ENCODE data around the gene SETD9. TPM values are rescaled to one million over a fixed set of nuclear protein-coding genes. Genes with fewer than 3 reads are reported as not detected.
A peak's percentile ranks its signal among the peaks of the same experiment; 100 is the strongest.

SETD9 gene
- polyA plus RNA-seq = 10 to 100 TPM in 1 of 3 donors, 1 to 10 TPM in 2; 6.3 to 10.2 (median 9.5) TPM

DNA sequence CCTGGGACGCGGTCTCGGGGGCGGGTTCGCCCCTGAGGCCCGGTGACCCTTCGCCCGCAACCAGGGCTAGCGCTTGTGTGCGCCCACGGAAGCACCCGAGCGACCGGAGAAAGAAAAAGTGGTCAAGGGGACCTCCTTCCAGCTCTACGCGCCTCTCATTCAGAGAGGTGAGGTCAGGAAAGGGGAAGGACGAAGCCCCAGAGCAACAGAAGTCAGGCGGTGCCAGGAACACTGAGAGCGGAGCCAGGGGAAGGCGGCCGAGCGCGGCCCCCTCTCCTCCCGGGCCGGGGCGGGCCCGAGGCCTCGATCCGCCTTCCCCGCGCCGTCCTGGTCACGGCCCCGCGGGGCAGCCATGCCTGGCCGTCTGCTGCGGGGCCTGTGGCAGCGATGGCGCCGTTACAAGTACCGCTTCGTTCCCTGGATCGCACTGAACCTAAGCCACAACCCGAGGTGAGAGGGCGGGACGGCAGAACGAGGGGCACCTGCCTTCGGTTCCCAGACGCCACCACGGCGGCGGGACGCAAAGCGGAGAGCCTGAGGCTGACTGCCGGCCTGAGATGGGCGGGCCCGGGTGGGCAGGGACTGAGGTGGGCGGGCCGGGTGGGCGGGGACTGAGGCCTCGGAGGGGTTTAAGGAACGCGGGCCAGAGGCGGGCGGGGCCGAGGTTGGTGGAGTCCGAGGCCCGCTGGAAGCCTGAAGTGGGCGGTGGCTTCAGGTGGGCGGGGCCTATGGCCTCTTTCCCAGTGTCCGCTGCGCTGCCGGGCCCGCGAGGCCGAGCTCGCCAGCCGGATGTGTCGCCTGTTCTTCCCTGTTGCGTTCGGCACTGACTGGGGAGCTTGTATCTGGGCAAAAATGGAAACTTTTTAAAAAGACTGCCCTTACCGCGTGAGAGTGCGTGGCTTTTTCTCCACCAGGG, at the start of gene SETD9:
SETD9 (plus strand) TSS at position 303 of the 916 bp plus-strand sequence; CDS start at position 353, 50 bp downstream.
- H3K27ac ChIP-seq (ENCODE audit: low read depth, low read length) = peak within 1 kb of the TSS; percentile 21
- WGBS, 3 donors = 0 to 1% (median 1%) methylated on average over 73 to 84 of the region's 84 CpGs

DNA sequence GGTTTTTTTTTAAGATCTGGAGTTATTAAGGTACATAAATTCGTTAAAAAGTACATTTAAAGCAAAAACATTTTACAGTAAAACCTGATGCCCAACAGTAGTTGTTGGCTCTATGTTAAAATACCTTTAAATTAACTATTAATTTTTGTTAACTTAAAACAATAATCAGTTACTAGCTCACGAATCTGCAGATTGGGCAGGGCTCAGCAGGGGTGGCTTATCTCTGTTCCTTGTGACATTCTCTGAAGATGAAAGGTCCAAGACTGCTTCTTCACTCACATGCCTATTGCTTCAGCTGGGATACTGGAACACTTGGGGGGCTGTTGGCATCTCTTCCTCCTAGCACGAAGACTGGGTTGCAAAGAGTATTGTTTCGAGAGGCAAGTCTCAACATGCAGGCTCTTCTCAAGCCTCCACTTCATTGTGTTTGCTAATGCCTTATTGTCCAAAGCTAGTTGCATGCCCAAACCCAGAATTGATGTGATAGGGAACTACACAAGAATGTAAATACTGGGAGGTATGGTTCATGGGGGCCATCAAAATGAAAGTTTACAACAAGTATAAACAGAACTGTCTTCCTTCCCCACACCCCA, 47.4 kb upstream of the SETD9 start:
- whole genome bisulfite sequencing, 3 donors = 84 to 97% (median 95%) methylated on average over 4 of the region's 4 CpGs
- H3K27ac ChIP-seq (ENCODE audit: low read depth, low read length) = no peak overlapping the region

DNA sequence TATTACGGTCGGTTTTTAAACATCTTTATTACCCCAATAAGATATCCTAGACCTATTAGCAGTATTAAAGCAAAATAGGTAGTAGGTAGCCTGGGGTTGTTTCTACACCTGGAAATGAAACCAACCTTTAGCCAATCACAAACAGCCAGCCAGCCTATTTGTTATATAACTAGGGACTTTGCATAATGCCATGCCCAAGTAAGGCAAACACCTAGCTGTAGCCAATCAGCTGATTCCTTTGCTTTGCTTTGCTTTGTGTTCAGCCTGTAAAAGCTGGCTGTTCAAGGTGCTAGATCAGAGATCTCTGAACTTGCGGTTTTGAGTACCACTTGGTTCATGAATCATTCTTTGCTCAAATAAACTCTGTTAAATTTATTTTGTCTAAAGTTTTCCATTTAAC, 46.5 kb upstream of the SETD9 start:
- 84 to 98% (median 96%) methylated on average over 3 of the region's 3 CpGs for WGBS, 3 donors
- H3K27ac ChIP-seq (ENCODE audit: low read depth, low read length) = no peak overlapping the region

GRCh38 chr5:56871777-56872176, 37.6 kb upstream of the SETD9 start:
- WGBS, 3 donors = 55 to 89% (median 70%) methylated on average over 2 of the region's 2 CpGs
- no peak overlapping the region for H3K27ac ChIP-seq (ENCODE audit: low read depth, low read length)

- no peak overlapping the region for H3K27ac ChIP-seq (ENCODE audit: low read depth, low read length)
- 44 to 72% (median 55%) methylated on average over 3 of the region's 3 CpGs for WGBS, 3 donors
Measured at GRCh38 chr5:56873056-56873455, 36.3 kb upstream of the SETD9 start.

DNA sequence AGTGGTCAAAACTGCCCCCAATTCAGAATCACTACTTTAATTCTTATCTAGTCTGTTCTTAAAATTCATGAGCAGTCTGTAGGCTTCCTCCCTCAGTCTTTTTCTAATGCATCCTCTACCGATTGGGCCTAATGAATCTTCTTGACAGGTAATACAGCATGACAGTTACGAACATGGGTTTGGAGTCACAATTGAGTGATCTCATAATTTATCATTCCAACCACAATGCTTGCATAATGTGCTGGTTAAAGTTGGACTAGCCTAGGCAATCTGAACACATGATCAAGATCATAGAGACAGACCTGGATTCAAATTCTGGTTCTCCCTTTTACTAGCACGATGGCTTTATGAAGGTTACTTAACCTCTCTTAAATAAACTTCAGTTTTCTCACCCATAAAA, 33.1 kb upstream of the SETD9 start:
- no peak overlapping the region for H3K27ac ChIP-seq (ENCODE audit: low read depth, low read length)
- WGBS, 3 donors = 60 to 74% (median 68%) methylated on average over 3 of the region's 3 CpGs

DNA sequence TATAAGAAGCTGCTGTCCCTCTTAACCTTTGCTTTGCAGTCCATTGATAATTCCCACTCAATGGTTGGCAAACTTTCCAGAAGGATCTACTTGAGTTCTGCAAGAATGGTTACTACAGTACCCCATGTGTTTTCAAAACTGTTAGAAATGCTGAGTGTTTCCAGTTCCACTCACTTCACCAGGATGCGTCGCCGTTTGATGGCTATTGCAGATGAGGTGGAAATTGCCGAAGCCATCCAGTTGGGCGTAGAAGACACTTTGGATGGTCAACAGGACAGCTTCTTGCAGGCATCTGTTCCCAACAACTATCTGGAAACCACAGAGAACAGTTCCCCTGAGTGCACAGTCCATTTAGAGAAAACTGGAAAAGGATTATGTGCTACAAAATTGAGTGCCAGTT, 27.8 kb upstream of the SETD9 start:
- H3K27ac ChIP-seq (ENCODE audit: low read depth, low read length) = no peak overlapping the region
- WGBS, 3 donors = 97 to 98% (median 98%) methylated on average over 5 of the region's 5 CpGs

DNA sequence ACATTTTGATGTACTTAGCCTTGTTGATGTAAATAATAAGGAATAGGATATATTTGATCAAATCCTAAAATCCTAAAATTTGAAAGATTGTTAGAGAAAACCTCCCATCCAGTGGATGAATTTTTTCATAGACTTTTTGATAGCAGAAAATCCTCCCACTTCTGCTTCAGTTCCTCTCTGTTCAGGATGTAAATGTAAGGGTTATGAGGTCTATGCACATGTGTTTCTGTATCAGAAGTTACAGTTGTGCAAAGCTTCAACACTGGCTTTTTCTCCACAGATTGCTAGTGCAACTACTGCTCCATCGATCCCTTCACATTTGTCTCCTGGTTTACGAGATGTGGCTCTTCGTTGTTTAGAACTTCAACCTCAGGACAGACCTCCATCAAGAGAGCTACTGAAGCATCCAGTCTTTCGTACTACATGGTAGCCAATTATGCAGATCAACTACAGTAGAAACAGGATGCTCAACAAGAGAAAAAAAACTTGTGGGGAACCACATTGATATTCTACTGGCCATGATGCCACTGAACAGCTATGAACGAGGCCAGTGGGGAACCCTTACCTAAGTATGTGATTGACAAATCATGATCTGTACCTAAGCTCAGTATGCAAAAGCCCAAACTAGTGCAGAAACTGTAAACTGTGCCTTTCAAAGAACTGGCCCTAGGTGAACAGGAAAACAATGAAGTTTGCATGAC, 16.0 kb upstream of the SETD9 start:
- H3K27ac ChIP-seq (ENCODE audit: low read depth, low read length) = no peak overlapping the region
- WGBS, 3 donors = 86 to 91% (median 87%) methylated on average over 5 of the region's 5 CpGs

GRCh38 chr5:56896763-56897162, 12.6 kb upstream of the SETD9 start:
- WGBS, 3 donors = 95 to 98% (median 97%) methylated on average over 4 of the region's 4 CpGs
- no peak overlapping the region for H3K27ac ChIP-seq (ENCODE audit: low read depth, low read length)

DNA sequence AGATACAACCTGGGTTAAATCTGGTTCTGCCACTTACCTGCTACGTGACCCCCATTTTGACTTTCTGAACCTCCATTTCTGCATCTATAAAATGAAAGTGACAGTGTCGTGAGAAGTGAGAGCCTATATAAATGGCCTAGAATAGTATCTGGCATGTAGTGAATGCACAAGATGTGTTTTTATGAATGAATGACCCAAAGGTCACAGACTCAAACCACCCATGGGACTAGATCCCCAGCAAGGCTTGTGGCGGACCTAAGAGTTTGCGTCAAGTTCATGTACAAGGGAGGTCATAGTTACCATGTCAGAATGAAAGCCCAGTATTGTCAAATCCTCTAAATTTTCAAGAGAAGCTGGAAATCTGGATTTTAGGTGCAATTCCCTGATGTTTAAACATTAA, 11.2 kb upstream of the SETD9 start:
- WGBS, 3 donors = 75 to 87% (median 87%) methylated on average over 4 of the region's 4 CpGs
- H3K27ac ChIP-seq (ENCODE audit: low read depth, low read length) = no peak overlapping the region

- WGBS, 3 donors = 46 to 64% (median 52%) methylated on average over 4 of the region's 4 CpGs
- no peak overlapping the region for H3K27ac ChIP-seq (ENCODE audit: low read depth, low read length)
Measured at GRCh38 chr5:56900395-56900794, 9.0 kb upstream of the SETD9 start.

GRCh38 chr5:56900858-56901578, 8.4 kb upstream of the SETD9 start:
- H3K27ac ChIP-seq (ENCODE audit: low read depth, low read length) = no peak overlapping the region
- WGBS, 3 donors = 32 to 38% (median 36%) methylated on average over 3 of the region's 3 CpGs

DNA sequence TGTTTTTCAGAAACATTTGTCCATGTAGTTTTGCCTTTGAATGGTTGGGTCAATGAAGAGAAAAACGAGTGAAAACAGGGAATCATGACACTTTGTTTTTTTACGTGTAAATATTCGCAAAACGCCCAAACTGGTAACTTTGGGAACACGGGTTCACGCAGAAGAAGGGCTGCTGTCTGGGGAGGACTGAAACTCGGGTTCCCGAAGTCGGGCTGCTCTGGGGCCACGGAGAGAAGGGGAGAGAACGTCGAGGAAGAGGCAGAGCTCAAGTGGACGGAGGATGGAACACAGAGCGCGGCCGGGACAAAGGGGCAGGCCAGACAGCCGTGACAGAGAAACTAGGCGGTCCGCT, 478 bp upstream of the SETD9 start:
- no peak overlapping the region for H3K27ac ChIP-seq (ENCODE audit: low read depth, low read length)
- 0 to 1% (median 1%) methylated on average over 19 of the region's 19 CpGs for WGBS, 3 donors

- H3K27ac ChIP-seq (ENCODE audit: low read depth, low read length) = peak overlapping the region; percentile 21
- WGBS, 3 donors = 1% methylated on average over 29 of the region's 29 CpGs
Measured at GRCh38 chr5:56910210-56910965, 992 bp downstream of the SETD9 start.

DNA sequence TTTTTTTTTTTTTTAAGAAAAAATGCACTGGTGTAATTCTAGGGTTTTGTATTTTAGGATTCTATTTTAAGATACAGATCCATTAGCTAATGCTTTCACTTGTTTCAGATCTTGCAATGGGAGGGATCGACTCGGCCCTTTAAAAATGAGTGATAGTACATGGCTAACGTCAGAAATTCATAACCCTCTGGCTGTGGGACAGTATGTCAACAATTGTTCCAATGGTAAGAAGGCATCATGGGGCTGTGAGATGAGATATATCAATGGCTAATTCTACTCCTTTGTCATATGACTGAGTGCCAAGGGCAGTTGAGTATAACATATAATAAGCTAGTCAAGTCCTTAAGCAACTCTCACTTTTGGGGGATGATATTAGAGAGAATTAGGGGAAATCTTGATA, 4.4 kb downstream of the SETD9 start:
- H3K27ac ChIP-seq (ENCODE audit: low read depth, low read length) = no peak overlapping the region
- WGBS, 3 donors = 92 to 97% (median 94%) methylated on average over 3 of the region's 3 CpGs

GRCh38 chr5:56914678-56915077, 5.3 kb downstream of the SETD9 start:
- 80 to 96% (median 91%) methylated on average over 2 of the region's 2 CpGs for WGBS, 3 donors

GRCh38 chr5:56917534-56917933, 8.1 kb downstream of the SETD9 start:
- 43 to 85% (median 81%) methylated on average over 2 of the region's 2 CpGs for WGBS, 3 donors
- no peak overlapping the region for H3K27ac ChIP-seq (ENCODE audit: low read depth, low read length)

More at GRCh38 chr5:56914678-56915077, 5.3 kb downstream of the SETD9 start:
- no peak overlapping the region for H3K27ac ChIP-seq (ENCODE audit: low read depth, low read length)

DNA sequence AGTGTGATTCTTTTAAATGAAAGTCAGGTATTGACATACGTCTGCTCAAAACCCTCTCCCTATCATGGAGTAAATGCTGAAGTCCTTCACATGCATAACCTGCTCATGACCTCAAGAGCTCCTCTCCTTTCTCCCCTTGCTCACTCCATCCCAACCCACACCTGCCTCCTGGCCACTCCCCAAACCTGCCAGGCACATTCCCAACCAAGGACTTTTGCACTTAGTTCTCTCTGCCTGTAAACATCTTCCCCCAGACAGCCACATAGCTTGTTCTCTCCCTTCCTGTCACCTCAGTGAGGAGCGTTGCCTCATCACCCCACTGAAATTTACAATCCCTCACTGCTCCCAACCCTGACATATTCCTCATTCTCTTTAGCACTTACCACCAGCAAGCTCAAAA, 8.7 kb downstream of the SETD9 start:
- 63 to 83% (median 65%) methylated on average over 2 of the region's 2 CpGs for WGBS, 3 donors
- no peak overlapping the region for H3K27ac ChIP-seq (ENCODE audit: low read depth, low read length)
